ENCODE measurements around the gene CLPTM1.
"Not testable (repeated sequence)": the region's sequence is repeated elsewhere in the genome, so short reads cannot be mapped to it uniquely, and the experiment has no call there.

CLPTM1 gene

DNA sequence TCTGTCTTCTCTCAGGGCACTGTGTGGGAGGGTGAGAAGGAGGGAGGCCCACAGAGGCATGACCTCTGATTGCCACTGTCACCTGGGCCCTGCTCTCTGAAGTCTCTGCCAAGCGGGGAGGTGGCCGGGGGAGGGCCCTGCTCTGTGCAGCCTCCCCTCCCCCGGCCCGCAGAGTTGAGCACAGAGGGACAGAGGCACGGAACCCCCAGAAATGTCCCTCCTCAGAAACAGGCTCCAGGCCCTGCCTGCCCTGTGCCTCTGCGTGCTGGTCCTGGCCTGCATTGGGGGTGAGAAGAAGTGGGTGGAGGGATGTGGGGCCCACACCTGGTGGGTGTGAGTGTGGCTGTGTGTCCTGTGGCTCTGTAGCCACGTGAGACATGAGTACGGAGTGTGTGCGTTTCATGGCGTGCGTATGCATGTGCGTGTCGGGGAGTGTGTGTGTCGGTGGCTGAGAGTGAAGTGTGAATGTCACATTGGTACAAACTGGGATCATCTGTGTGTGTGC, 13.1 kb upstream of the CLPTM1 start, which contains the start of gene APOC4:
TSS of gene APOC4 (plus strand) at position 171 of the 505 bp plus-strand sequence. CDS start at position 212, 41 bp downstream.
- no peak for DNase-seq

DNA sequence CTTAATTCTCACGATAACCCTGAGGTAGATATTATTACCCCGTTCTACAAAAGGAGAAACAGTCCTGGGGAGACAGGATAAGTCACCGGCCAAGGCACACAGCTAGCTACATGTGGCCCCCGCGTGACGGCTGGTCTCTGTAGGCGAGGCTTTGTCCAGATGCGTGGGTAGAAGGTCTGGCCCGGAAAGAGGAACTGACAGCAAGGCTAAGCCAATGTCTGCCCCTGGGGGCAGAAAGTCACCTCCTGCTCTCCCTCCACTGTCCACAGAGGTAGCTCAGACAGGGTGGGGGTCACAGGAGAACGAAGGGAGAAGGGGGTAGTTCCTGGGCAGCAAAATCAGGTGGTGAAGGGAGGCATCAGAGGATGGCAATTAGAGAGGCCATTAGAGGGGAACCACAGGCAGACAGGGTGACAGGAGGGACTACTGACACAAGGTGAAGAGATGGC, 11.4 kb upstream of the CLPTM1 start:
- DNase-seq = no peak

DNA sequence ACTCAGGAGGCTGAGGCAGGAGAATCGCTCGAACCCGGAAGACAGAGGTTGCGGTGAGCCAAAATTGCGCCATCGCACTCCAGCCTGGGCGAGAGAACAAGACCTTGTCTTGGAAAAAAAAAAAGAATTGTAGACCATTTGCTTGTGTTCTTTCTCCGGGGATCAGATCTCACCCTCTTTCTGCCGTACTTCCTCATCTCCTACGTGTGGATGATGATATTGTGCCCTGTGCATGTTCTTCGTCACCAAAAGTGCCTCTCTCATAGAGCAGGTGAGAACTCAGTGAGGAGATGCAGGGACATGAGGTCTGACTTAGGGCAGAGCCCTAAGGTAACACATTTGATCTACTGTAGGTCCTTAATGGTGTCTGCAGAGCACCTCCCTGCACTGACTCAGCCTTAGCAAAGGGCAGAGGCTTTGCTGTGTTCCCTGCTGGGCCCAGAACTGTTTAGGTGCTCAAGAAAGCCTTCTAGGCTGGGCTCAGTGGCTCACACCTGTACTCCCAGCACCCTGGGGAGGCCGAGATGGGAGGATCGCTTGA, 8.1 kb upstream of the CLPTM1 start:
- no peak for DNase-seq

GRCh38 chr19:44948237-44948636, 6.9 kb upstream of the CLPTM1 start:
- DNase-seq = no peak

DNA sequence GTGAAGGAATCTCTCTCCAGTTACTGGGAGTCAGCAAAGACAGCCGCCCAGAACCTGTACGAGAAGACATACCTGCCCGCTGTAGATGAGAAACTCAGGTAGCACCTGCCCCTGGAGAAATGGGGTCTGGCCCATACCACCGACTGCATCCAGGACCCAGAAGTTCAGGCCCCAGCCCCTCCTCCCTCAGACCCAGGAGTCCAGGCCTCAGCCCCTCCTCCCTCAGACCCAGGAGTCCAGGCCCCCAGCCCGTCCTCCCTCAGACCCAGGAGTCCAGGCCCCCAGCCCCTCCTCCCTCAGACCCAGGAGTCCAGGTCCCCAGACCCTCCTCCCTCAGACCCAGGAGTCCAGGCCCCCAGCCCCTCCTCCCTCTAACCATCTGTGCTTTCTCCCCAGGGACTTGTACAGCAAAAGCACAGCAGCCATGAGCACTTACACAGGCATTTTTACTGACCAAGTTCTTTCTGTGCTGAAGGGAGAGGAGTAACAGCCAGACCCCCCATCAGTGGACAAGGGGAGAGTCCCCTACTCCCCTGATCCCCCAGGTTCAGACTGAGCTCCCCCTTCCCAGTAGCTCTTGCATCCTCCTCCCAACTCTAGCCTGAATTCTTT, 6.3 kb upstream of the CLPTM1 start:
- DNase-seq = no peak

DNA sequence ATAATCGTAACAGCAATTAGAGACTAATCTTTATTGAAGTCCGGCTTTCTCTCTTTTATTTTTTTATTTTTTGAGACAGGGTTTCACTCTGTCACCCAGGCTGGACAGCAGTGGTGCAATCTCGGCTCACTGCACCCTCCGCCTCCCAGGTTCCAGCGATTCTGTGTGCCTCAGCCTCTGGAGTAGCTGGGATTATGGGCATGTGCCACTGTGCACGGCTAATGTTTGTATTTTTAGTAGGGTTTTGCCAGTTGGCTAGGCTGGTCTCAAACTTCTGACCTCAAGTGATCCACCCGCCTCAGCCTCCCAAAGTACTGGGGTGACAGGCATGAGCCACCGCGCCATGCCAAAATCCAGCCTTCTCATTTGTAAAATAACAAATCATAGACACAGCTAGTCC, 5.6 kb upstream of the CLPTM1 start:
- DNase-seq = no peak

DNA sequence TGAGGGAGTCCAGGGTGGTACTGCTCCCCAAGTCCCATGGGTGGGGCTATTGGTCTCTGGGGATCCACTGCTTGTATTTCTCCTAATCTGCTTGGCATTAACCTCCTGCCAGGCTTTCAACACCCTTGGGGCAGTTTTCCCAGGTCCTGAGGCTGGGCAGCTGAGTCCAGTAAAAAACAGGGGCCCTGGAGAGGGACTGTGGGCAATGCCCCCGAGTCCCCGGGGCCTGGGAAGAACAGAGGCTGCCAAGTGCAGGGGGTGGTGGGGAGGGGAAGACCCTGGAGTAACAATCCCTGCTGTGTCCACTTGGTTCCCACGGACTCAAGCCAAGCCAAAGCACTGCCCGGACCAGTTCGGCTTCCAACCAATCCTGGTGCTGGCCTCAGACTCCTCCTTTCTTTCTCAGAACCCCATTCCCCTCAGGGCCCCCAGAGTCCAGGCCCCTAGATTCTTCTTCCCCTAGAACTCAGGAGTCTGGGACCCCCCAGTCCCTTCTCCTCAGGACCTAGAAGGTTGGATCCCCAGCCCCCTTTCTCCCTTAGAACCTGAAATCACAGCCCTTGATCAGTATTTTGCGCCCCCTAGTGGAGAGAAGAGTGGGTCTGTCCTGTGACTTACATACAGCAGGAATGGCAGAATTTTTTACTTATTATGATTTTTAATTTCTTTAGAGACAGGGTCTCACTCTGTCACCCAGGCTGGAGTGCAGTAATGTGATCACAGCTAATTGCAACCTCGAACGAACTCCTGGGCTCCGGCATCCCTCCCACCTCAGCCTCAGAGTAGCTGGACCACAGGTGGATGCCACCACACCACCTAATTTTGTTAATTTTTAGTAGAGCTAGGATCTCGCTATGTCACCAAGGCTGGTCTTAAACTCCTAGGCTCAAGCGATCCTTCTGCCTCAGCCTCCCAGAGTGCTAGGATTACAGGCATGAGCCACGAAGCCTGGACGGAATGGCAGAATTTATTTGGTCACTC, 3.7 kb upstream of the CLPTM1 start:
- DNase-seq = peak in 2 of 4 experiments; percentile 16 to 20

DNA sequence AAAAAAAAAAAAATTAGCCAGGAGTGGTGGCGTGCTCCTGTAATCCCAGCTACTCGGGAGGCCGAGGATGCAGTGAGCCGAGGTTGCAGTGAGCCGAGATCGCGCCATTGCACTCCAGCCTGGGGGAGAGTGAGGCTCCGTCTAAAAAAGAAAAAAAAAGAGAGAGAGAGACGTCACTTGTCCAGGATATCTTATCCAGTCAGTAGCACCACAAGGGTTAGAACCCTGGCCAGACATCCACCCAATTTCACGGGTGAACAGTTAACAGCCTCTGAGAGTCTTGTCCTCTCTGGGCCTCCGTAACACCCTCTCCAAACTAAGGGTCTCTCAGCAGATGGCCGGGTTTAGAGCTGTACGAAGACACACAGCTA, 917 bp upstream of the CLPTM1 start:
- DNase-seq = no peak

DNA sequence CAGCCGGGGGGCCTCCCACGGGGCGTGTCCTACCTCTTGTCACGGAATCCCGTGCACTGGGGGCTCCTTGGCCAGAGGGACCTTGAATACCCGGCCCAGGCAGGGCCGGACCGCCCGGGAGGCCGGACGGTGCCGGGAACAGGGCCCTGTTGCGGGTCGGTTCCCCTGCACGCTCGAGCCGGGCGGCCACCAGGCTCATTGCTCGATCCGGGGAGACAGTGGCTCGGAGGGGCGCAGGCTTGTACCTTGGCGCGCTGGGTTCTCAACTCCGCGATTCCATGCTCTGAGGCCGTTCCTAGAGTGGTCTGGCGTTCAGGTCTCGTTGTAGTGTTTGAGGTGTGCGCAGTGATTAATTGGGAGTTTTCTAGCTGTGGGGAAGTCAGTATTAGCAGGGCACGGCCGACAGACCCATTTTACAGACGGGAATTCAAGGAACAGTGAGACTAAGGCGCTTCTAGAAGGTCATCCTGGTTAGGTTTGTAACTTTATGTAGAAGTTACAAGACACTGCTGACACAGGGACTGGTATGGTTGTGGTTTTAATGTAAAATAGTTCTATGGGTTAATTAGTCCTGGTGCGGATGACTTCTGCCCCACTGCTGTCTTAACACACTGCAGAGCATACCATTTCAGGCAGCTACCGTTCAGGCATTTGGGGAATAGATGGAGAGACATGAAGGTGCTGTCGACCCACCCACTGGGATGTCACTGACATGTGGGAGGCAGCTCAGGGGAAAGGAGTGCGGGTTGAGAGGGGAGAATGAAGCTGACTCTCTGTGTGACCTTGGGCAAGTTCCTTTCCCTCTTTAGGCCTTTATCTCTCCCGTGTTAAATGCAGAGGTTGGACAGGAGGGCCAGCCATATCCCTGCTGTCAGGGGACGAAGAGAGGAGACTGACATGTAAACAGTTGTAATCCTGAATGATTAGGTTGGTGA, 592 bp downstream of the CLPTM1 start:
- DNase-seq = no peak

GRCh38 chr19:44957526-44957925, 2.3 kb downstream of the CLPTM1 start:
- DNase-seq = no peak

DNA sequence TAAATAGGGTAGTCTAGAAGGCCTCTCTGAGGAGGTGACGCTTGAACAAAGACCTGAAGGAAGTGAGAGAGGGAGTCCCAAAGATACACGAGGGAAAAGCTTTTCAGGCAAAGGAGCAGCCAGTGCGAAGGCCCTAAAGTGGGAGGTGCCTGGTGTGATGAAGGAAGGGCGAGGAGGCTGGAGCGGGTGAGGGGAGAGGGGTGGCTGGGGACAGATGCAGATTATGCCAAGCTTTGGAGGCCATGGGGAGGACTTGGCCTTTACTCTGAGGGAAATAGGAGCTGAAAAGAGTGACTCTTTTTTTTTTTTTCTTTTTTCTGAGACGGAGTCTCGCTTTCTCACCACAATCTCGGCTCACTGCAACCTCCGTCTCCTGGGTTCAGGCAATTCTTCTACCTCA, 2.9 kb downstream of the CLPTM1 start:
- no peak for DNase-seq

DNA sequence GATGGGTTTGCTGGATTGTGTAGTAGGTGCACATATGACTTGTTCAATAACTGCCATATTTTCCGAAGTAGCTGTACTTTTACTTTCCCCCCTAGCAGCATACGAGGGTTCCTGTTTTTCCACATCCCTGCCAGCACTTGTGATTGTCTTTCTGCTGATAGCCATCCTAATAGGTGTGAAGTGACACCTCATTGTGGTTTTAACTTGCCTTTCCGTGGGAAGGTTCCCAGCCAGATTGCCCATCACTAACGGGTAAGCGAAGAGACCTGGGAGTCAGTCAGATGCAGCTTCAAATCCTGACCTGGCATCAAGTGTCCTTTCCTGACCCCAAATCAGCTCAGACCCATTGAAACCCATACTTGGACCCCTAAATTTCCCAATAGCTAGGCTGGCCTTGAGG, 4.5 kb downstream of the CLPTM1 start:
- DNase-seq = no peak

DNA sequence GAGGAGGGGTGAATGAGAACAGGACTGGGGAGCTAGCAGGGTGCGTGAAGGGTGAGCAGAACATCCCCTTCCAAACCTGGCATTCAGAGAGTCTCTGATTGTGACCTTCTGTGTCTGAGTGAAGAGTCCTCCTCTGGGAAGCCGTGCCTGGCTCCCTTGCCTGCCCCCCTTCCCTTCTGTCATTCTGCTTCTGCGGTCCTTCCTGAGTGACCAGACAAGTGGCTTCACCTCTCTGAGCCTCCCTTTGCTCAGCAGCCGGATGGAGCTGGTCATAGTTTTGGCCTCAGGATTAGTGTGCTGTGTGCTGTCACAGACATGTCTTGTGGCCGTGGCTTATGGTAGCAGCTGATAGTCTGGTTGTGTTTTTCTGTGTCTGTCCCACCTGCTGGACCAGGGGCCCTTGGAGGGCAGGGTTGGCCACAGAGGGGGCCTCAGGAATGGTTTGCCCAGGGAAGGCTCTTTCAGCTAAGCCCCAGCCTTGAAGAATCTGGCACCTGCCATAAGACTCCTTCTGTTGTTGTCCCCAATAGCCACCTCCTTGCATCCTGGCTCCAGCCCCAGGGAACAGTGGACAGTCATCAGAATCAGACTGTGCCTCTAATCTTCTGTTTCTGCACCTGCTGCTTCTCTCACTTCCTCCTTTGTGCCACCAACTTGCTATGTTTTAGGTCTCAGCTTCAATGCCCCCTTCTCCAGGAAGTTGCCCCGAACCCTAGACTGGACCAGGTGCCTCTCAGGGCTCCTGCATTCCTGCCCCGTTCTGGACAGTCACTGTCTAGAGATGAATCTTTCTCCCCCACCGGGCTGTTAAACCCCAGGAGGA, 5.9 kb downstream of the CLPTM1 start:
- DNase-seq = no peak

DNA sequence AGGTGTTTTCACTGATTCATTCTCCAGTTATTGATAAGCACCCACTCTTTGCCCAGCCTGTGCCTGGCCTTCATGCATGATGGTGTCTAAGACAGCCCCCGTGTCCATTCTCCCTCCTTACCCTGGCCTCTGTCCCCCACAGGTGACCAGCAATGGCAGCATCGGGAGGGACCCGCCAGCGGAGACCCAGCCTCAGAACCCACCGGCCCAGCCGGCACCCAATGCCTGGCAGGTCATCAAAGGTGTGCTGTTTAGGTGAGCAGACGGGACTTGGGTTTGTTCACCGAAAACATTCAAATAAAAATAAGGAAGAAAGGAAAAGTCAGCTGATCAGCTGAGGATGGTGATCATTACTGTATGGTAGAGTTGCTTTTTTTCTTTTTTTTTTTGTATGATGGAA, 6.6 kb downstream of the CLPTM1 start:
- DNase-seq = no peak

DNA sequence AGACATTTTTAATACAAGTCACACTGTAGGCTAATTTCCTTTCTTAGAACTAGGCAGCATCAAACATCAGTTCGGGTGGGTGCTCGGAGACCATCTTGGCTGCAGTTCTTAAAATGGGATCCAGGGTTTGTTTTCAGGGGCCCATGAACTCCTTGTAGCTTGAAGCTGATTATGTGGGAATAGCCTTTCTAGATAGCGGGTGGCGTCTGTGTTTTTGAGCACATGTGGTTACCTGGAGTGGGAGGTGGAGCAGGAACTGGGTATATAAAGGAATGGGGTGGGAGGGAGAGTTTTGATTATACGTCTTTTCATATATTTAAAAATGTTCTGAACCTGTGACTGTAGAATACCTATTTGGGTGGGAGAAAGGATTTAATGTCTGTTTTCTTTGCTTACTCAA, 12.9 kb downstream of the CLPTM1 start:
- no peak for DNase-seq

DNA sequence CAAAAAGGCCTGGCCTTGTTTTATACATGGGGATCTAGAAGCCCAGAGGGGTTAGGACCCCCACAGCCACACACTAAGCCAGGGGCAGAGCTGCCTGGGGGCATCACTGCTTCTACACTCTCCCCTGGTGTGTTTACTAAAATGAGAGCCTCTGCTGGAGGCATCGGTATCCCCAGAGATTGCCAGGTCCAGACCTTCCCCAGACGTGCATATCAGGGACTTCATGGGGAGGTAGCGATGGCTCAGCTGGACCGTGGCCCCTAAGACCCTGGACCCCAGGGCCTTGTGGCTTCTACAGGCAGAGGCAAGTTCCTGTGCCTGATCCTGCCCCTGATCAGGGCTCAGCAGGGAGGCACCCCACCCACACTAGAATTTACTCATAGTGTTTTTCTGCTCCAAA, 13.5 kb downstream of the CLPTM1 start:
- no peak for DNase-seq

GRCh38 chr19:44969437-44969836, 14.3 kb downstream of the CLPTM1 start:
- no peak for DNase-seq

DNA sequence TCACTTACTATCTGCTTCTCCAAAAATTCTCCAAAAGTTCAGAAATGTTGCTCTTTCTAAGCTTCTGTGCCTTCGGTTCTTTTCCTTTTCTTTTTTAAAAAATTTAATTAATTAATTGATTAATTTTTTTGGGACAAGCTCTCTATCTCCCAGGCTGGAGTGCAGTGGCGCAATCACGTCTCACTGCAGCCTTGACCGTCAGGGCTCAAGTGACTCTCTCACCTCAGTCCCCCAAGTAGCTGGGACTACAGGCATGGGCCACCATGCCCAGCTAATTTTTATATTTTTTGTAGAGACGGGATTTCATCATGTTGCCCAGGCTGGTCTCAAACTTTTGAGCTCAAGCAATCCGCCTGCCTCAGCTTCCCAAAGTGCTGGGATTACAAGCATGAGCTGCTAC, 16.3 kb downstream of the CLPTM1 start:
- not testable (repeated sequence) for DNase-seq

DNA sequence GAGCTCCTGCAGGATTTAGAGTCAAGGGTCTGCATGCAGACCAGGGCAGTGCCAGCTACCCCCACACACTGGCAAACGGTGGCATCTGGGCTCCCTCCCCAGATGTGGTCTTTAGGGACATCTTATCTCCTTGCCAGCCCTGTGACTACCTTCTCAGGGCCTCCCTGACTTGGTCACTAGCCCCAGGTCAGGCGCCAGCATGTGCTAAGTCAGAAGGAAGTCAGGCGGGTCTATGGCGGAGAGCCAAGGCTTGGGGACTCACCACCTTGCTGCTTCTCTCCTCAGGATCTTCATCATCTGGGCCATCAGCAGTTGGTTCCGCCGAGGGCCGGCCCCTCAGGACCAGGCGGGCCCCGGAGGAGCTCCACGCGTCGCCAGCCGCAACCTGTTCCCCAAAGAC, 17.6 kb downstream of the CLPTM1 start:
- no peak for DNase-seq

DNA sequence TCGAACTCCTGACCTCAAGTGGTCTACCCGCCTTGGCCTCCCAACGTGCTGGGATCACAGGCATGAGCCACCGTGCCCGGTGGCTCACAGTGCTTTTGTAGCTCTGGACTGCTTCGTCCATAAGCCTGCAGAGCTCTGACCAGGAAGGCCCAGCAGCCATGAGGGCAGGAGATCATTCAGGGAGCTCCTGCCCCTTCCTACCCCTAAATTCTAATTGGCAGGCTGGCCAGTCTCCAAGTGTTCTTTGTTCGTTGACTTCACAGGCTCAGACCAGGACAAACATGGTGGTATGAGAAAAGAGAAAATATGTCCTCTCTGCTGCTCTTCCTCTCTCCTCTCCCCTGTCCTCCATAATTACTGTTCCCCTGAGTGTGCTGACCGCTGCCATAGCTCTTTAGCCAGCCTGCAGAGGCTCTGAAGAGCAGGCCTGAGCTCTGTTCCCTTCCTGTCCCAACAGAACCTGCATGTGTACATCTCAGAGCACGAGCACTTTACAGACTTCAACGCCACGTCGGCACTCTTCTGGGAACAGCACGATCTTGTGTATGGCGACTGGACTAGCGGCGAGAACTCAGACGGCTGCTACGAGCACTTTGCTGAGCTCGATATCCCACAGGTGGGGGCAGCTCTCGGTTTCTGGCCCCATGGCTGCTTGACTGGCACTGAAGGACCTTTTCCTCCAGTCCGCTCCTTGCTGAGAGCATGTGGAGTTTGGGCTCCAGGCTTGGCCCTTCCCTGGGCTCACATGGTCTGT, 19.0 kb downstream of the CLPTM1 start:
- DNase-seq = no peak

- no peak for DNase-seq
These were observed 19.7 kb downstream of the CLPTM1 start for GRCh38 chr19:44974857-44975256.

All from activated naive CD4-positive, alpha-beta T cell (primary cell).